K562 (cell line): ENCODE data around the gene RUNX3. TPM values are rescaled to one million over a fixed set of nuclear protein-coding genes. Genes with fewer than 3 reads are reported as not detected.

ENCODE experiments used
- ATAC-seq: fragments of 200-7000 bp; cut with Tn5 transposase; 3 replicates; pipeline ENCODE4 v1.9.1; 2020; ENCODE audit warnings: moderate library complexity
- BruUV-seq: library from RNA; stranded (reverse); fragments of 400-500 nt; replicated peaks from 2 replicates; lab custom pipeline; 2021; lab: Mats Ljungman, UMichigan
- CTCF ChIA-PET: fragments of 300-600 bp; formaldehyde crosslinking; extraction: SDS; loops from one replicate; lab custom pipeline; 2021; ENCODE audit warnings: low intra/inter-chr PET ratio; lab: Yijun Ruan, JAX
- POLR2A ChIA-PET: fragments of 300-600, 350-650 bp; sonication (Branson Sonifier 250); formaldehyde crosslinking; extraction: SDS; loops from one replicate; lab custom pipeline; 2021; ENCODE audit warnings: antibody characterized with exemption, inconsistent platforms; lab: Yijun Ruan, JAX
- DNase-seq, 4 experiments: peaks; one replicate each; pipeline versions ENCODE4 v3.0.0 to v3.0.0-alpha.2; 2011 to 2018; ENCODE audit warnings: low spot score in 3 of 4, mixed read lengths in 3 of 4; ENCODE audit errors: extremely low read depth in 1 of 4
- FAIRE-seq: peaks from 2 replicates; lab custom pipeline; 2011; peaks lifted over from hg19 to GRCh38; lab: Jason Lieb, UNC
- H2AFZ ChIP-seq: 2 replicates; pipeline ENCODE4 v1.6.0; 2011; ENCODE audit warnings: low read depth, low read length, control low read depth, inconsistent platforms
- H3K27ac ChIP-seq: fragments of 200-600 bp; 3 replicates; pipeline ENCODE4 v1.8.0; 2011; ENCODE audit warnings: low read depth, mild to moderate bottlenecking, control low read depth, inconsistent platforms, low read length, moderate library complexity, mixed read lengths; ENCODE audit errors: extremely low read depth
- H3K27me3 ChIP-seq, 2 experiments: fragments of 300-600 bp in 1 of 2; 2 replicates in 1 of 2; 3 replicates in 1 of 2; pipeline versions ENCODE4 v1.6.0 to v1.8.0; 2011; ENCODE audit warnings: inconsistent platforms in 2 of 2, low read length in 2 of 2, mild to moderate bottlenecking in 1 of 2, mixed read lengths in 1 of 2, moderate library complexity in 1 of 2; ENCODE audit not compliant: control insufficient read depth in 2 of 2, insufficient read depth in 2 of 2
- H3K36me3 ChIP-seq: fragments of 300-600 bp; 3 replicates; pipeline ENCODE4 v1.8.0; 2011; ENCODE audit warnings: mild to moderate bottlenecking, low read length, inconsistent platforms; ENCODE audit not compliant: control insufficient read depth, insufficient read depth
- H3K4me1 ChIP-seq, 2 experiments: fragments of 200-600 bp in 1 of 2; replicated peaks in 1 of 2; 2 replicates in 1 of 2; 3 replicates in 1 of 2; pipeline versions ENCODE4 v1.5.1 to v1.8.0; 2011; ENCODE audit warnings: inconsistent platforms in 2 of 2, low read length in 2 of 2, mild to moderate bottlenecking in 1 of 2, mixed read lengths in 1 of 2, moderate library complexity in 1 of 2; ENCODE audit not compliant: control insufficient read depth in 2 of 2, insufficient read depth in 2 of 2
- H3K4me2 ChIP-seq: 2 replicates; pipeline ENCODE4 v1.6.1; 2011; ENCODE audit warnings: low read length, control low read depth, inconsistent platforms, mixed read lengths; ENCODE audit not compliant: insufficient read depth
- H3K4me3 ChIP-seq: fragments of 200-600 bp; sonication (generic), shearing (Covaris generic); 2 replicates; pipeline ENCODE4 v1.5.1; 2016; ENCODE audit warnings: control low read depth, inconsistent platforms
- H3K79me2 ChIP-seq: fragments of 200-600 bp; 3 replicates; pipeline ENCODE4 v1.8.0; 2011; ENCODE audit warnings: low read length, inconsistent platforms; ENCODE audit not compliant: control insufficient read depth, insufficient read depth
- H3K9ac ChIP-seq, 2 experiments: 2 replicates each; pipeline versions ENCODE4 v1.6.0 to v1.6.1; 2011; ENCODE audit warnings: low read depth in 2 of 2, low read length in 2 of 2, control low read depth in 1 of 2, inconsistent platforms in 1 of 2, mild to moderate bottlenecking in 1 of 2, mixed read lengths in 1 of 2; ENCODE audit not compliant: insufficient read depth in 1 of 2
- H3K9me1 ChIP-seq: one replicate; pipeline ENCODE4 v1.6.0; 2011; ENCODE audit warnings: inconsistent platforms, mild to moderate bottlenecking, low read length, moderate library complexity; ENCODE audit not compliant: control insufficient read depth, insufficient read depth
- H3K9me3 ChIP-seq: replicated peaks from 2 replicates; pipeline ENCODE4 v1.5.1; 2011; ENCODE audit warnings: low read depth, low read length, inconsistent platforms; ENCODE audit not compliant: control insufficient read depth, insufficient read depth
- H4K20me1 ChIP-seq: replicated peaks from 2 replicates; pipeline ENCODE4 v1.6.1; 2011; ENCODE audit warnings: low read length, inconsistent platforms, mixed read lengths; ENCODE audit not compliant: control insufficient read depth, insufficient read depth
- ARID3A ChIP-seq: IDR thresholded peaks from 2 replicates; pipeline ENCODE4 v1.6.1; 2012; ENCODE audit warnings: low read depth, low read length, improper control_type of control experiment, borderline replicate concordance
- CHD2 ChIP-seq: IDR thresholded peaks from 2 replicates; pipeline ENCODE4 v1.6.1; 2011; ENCODE audit warnings: low read depth, low read length
- HES1 ChIP-seq: fragments of 450-650 bp; IDR thresholded peaks from 2 replicates; pipeline ENCODE4 v1.6.1; 2016; ENCODE audit warnings: low read depth, mild to moderate bottlenecking, moderate library complexity
- HIVEP1 ChIP-seq: fragments of 250-450 bp; sonication (Bioruptor Pico); IDR thresholded peaks from 2 replicates; pipeline ENCODE4 v1.4.0; 2020; ENCODE audit warnings: mild to moderate bottlenecking
- MLX ChIP-seq, 2 experiments: fragments of 450-650 bp in 1 of 2; sonication (generic) in 1 of 2; formaldehyde crosslinking; conservative IDR thresholded peaks; 2 replicates each; pipeline versions ENCODE4 v1.4.0 to v1.8.1; 2020 to 2022; ENCODE audit warnings: mild to moderate bottlenecking in 1 of 2, missing genetic modification reagents in 1 of 2
- SMC3 ChIP-seq: conservative IDR thresholded peaks from 2 replicates; pipeline ENCODE4 v1.6.1; 2011; ENCODE audit warnings: low read depth, low read length, improper control_type of control experiment; ENCODE audit not compliant: insufficient read depth
- SRF ChIP-seq, 2 experiments: fragments of 250-450, 450-650 bp in 1 of 2; sonication (Bioruptor Pico) in 1 of 2; sonication (generic) in 1 of 2; formaldehyde crosslinking; IDR thresholded peaks; 2 replicates each; pipeline versions ENCODE4 v1.5.0 to v1.5.1; 2020 to 2022; ENCODE audit warnings: mild to moderate bottlenecking in 1 of 2, missing genetic modification reagents in 1 of 2
- TCF7 ChIP-seq: sonication (generic); IDR thresholded peaks from 2 replicates; pipeline ENCODE4 v1.6.1; 2016; ENCODE audit warnings: antibody characterized with exemption, borderline replicate concordance
- TCF7L2 ChIP-seq: fragments of 150-350 bp; IDR thresholded peaks from 2 replicates; pipeline ENCODE4 v1.6.1; 2016; ENCODE audit warnings: low read depth, mild to moderate bottlenecking, low read length, moderate library complexity
- TFAM ChIP-seq: fragments of 250-450 bp; sonication (Bioruptor Pico); conservative IDR thresholded peaks from 2 replicates; pipeline ENCODE4 v1.5.0; 2021; ENCODE audit warnings: mild to moderate bottlenecking, moderate library complexity
- TRIM24 ChIP-seq, 2 experiments: fragments of 450-650 bp; IDR thresholded peaks; 2 replicates each; pipeline ENCODE4 v1.6.1; 2016
- XRCC5 ChIP-seq: fragments of 200-400 bp; formaldehyde crosslinking; IDR thresholded peaks from 2 replicates; pipeline ENCODE4 v1.6.1; 2017; ENCODE audit warnings: low read depth, mild to moderate bottlenecking, low read length
- ZNF740 ChIP-seq, 3 experiments: fragments of 200-800 bp in 1 of 3; sonication (Bioruptor generic) in 1 of 3; sonication (generic) in 1 of 3; formaldehyde crosslinking in 1 of 3; IDR thresholded peaks; 2 replicates each; pipeline versions ENCODE4 v1.6.1 to v1.8.0; 2016 to 2022; ENCODE audit warnings: mild to moderate bottlenecking in 2 of 3, missing compliant biosample characterization in 2 of 3, missing genetic modification characterization in 2 of 3, missing genetic modification reagents in 1 of 3
- ZSCAN32 ChIP-seq: fragments of 450-650 bp; formaldehyde crosslinking; IDR thresholded peaks from 2 replicates; pipeline ENCODE4 v1.4.0; 2020; ENCODE audit warnings: mild to moderate bottlenecking, moderate library complexity
- WGBS: fragments of 100-300 bp; shearing (Covaris generic); methylation state at CpG from one replicate; pipeline ENCODE4 v1.1.6; 2016; ENCODE audit warnings: low coverage, mixed read lengths; ENCODE audit not compliant: insufficient coverage; ENCODE audit errors: missing lambda C conversion rate; 5-methylcytosine and 5-hydroxymethylcytosine counted together
- in situ Hi-C: fragments of 300-500 bp; cut with MboI; formaldehyde crosslinking; loops from 4 replicates; pipeline ENCODE4 v1.15.0; 2018; ENCODE audit warnings: inconsistent platforms, mixed read lengths
- intact Hi-C: fragments of 100-400 bp; cut with micrococcal nuclease; formaldehyde crosslinking; loops from 2 replicates; pipeline ENCODE4 v1.14.2; 2022
- polyA plus RNA-seq, 8 experiments: library from polyadenylated mRNA; depleted of rRNA in 4 of 8; stranded (reverse) in 5 of 8; unstranded in 3 of 8; fragments of >200 nt; fragmentation: Nextera tagmentation in 2 of 8; fragmentation: Illumina TruSeq in 1 of 8; extraction: Ambion mirVana in 2 of 8; extraction: Trizol in 1 of 8; gene quantifications; 2 replicates each; pipeline versions ENCODE4 v1.2.1 to v1.2.3, GENCODE V29; 2011 to 2014; ENCODE audit warnings: inconsistent platforms in 1 of 8, missing spikeins in 1 of 8
- total RNA-seq, 7 experiments: library from RNA; depleted of rRNA in 6 of 7; stranded (reverse); fragments of >200 nt in 6 of 7; fragmentation: Illumina TruSeq in 2 of 7; extraction: Trizol in 2 of 7; gene quantifications; 2 replicates each; pipeline versions ENCODE4 v1.2.1 to v1.2.3, GENCODE V29; 2011 to 2021; ENCODE audit warnings: low replicate concordance in 1 of 7

RUNX3 gene
- total and polyA plus RNA-seq, 9 of the 15 experiments (the other 6 are each of a cell fraction or from before 2014, with no cell fraction given): 0.01 to 0.64 (median 0.09) TPM

GRCh38 chr1:24906760-24907490, 23.2 kb downstream of the RUNX3 start (continued):
- TF ChIP-seq HIVEP1 (CRISPR knock-in tag): no peak
- TF ChIP-seq, all 486 proteins: peak for 0

GRCh38 chr1:24905979-24906720, 23.9 kb downstream of the RUNX3 start:
- ATAC-seq (no peak), FAIRE-seq (no peak), DNase-seq (no peak)
- peaks cover 4 to 32% of the 10 kb centered on the region in 2 experiments for H3K4me1 ChIP-seq
- BruUV-seq: no TSS peak
- no peaks in the 10 kb centered on the region for H3K9me1 ChIP-seq
- no peak overlapping the region for H2AFZ ChIP-seq
- H3K4me2 ChIP-seq: no peak overlapping the region
- in situ Hi-C loops (loop anchor here (5.0 kb wide), 1 partner anchor 54 kb away; no protein-coding TSS in a partner anchor), intact Hi-C loops (no loop called here)
- H3K36me3 ChIP-seq: no peaks in the 10 kb centered on the region
- ChIA-PET CTCF (no interaction called here), POLR2A (interaction anchor here (0.6 kb wide), 1 partner anchor 13 kb away, joined by 3 read pairs; no protein-coding TSS in a partner anchor)
- no peaks in the 10 kb centered on the region; the same call in 1 of the 2 replicates for H3K9me3 ChIP-seq
- H3K79me2 ChIP-seq: no peaks in the 10 kb centered on the region
- H4K20me1 ChIP-seq: 0 out of 2 replicates have a peak, but pooled peaks cover 8% of the 10 kb centered on the region
- no peak overlapping the region for H3K4me3 ChIP-seq
- no peak overlapping the region for H3K27ac ChIP-seq
- WGBS: 16% methylated on average over 17 of the region's 17 CpGs
- H3K27me3 ChIP-seq: peaks cover 24 to 48% of the 10 kb centered on the region in 2 experiments; a peak in 4 of 5 replicates
- no peak overlapping the region for H3K9ac ChIP-seq
- TF ChIP-seq SMC3 (no peak), SRF (CRISPR knock-in tag; IDR thresholded peaks at IDR 0.05) (no peak), TCF7 (no peak), HES1 (no peak), ARID3A (no peak), TRIM24 (IDR thresholded peaks at IDR 0.05) (no peak), XRCC5 (no peak), TCF7L2 (no peak), CHD2 (no peak), ZSCAN32 (CRISPR knock-in tag) (no peak), TFAM (CRISPR knock-in tag) (no peak), ZNF740 (CRISPR knock-in tag; IDR thresholded peaks at IDR 0.05) (no peak), ZNF740 (tag; IDR thresholded peaks at IDR 0.05) (no peak), MLX (CRISPR knock-in tag; conservative IDR thresholded peaks at IDR 0.05) (no peak)
